Spleen (tissue), 11 donors: ENCODE data around the gene DHTKD1. TPM values are rescaled to one million over a fixed set of nuclear protein-coding genes. Genes with fewer than 3 reads are reported as not detected.

Source experiments
- DNase-seq: peaks from one replicate; pipeline ENCODE4 v3.0.0-alpha.2; 2020
- H3K27ac ChIP-seq, 8 donors: fragments of 200-600 bp; sonication (generic) in 7 of 8; 1 replicate in 4 of 8; 2 replicates in 4 of 8; pipeline versions ENCODE4 v1.5.0 to v1.8.0; 2016 to 2021; ENCODE audit warnings: inconsistent platforms in 4 of 8, mild to moderate bottlenecking in 4 of 8, moderate library complexity in 1 of 8
- H3K27me3 ChIP-seq, 7 donors: fragments of 200-600 bp; sonication (generic) in 6 of 7; replicated peaks in 1 of 7; 1 replicate in 4 of 7; 2 replicates in 3 of 7; pipeline versions ENCODE4 v1.5.0 to v1.8.0; 2016 to 2021; ENCODE audit warnings: inconsistent platforms in 3 of 7, mild to moderate bottlenecking in 1 of 7
- H3K36me3 ChIP-seq, 6 donors: fragments of 200-600 bp; sonication (generic) in 5 of 6; 1 replicate in 4 of 6; 2 replicates in 2 of 6; pipeline versions ENCODE4 v1.5.0 to v1.8.0; 2016 to 2021; ENCODE audit warnings: inconsistent platforms in 2 of 6
- H3K4me1 ChIP-seq, 6 donors: fragments of 200-600 bp; sonication (generic) in 5 of 6; 1 replicate in 3 of 6; 2 replicates in 3 of 6; pipeline versions ENCODE4 v1.5.0 to v1.8.0; 2016 to 2021; ENCODE audit warnings: inconsistent platforms in 3 of 6
- H3K4me3 ChIP-seq, 8 donors: fragments of 200-600 bp; sonication (generic) in 7 of 8; 1 replicate in 4 of 8; 2 replicates in 4 of 8; pipeline versions ENCODE4 v1.5.0 to v1.8.0; 2016 to 2021; ENCODE audit warnings: inconsistent platforms in 4 of 8, mild to moderate bottlenecking in 4 of 8, moderate library complexity in 2 of 8
- H3K9me3 ChIP-seq, 8 donors: fragments of 200-600 bp; sonication (generic) in 7 of 8; 1 replicate in 4 of 8; 2 replicates in 4 of 8; pipeline versions ENCODE4 v1.5.0 to v1.8.0; 2016 to 2021; ENCODE audit warnings: inconsistent platforms in 4 of 8
- POLR2A ChIP-seq, 3 donors: fragments of 450-650 bp; IDR thresholded peaks; one replicate each; pipeline ENCODE4 v1.5.1; 2017; ENCODE audit warnings: antibody characterized with exemption in 3 of 3, mild to moderate bottlenecking in 1 of 3
- POLR2AphosphoS5 ChIP-seq, 3 donors: sonication (generic); formaldehyde crosslinking; IDR thresholded peaks; one replicate each; pipeline ENCODE4 v1.5.1; 2017; ENCODE audit warnings: antibody characterized with exemption in 3 of 3
- WGBS, 5 donors: extraction: QIAGEN DNeasy Blood & Tissue Kit in 3 of 5; methylation state at CpG; one replicate each; pipeline versions ENCODE4 v1.1.5 to v1.1.7; 2013 to 2018; 5-methylcytosine and 5-hydroxymethylcytosine counted together
- intact Hi-C: fragments of 100-400 bp; cut with DNase I; formaldehyde crosslinking; loops from one replicate; pipeline ENCODE4 v1.15.0; 2023; ENCODE audit warnings: low total_unique reads
- polyA plus RNA-seq, 3 donors: library from polyadenylated mRNA; stranded (reverse); fragments of 200-250 nt; gene quantifications; one replicate each; pipeline ENCODE4 v1.2.1, GENCODE V29; 2013
- total RNA-seq, 7 donors: library from RNA; depleted of rRNA in 3 of 7; stranded (reverse); fragments of >200 nt in 3 of 7; fragmentation: NEBNext Ultra II Directional in 4 of 7; extraction: Animal tissue kit (Norgen Biotek cat#: 25700) in 4 of 7; gene quantifications; one replicate each; pipeline versions ENCODE4 v1.1.0 to v1.2.1, GENCODE V29; 2016 to 2021
- TF ChIP-seq, protein P1 (sequence below), 11 experiments: fragments of 200-600 bp in 7 of 11; fragments of 450-650 bp in 4 of 11; sonication (generic) in 4 of 11; IDR thresholded peaks in 8 of 11; conservative IDR thresholded peaks in 3 of 11; 1 replicate in 7 of 11; 2 replicates in 4 of 11; pipeline versions ENCODE4 v1.4.0 to v1.8.0; 2016 to 2021; ENCODE audit warnings: antibody characterized with exemption in 11 of 11, inconsistent platforms in 4 of 11, mild to moderate bottlenecking in 1 of 11
- donor health status: healthy with polysubstance abuse.
- donor health status: DM: no; HTN: no; CAD: no; lungs with moderate emphysema.
- donor health status: DM: no; HTN: no; CAD: no.
- donor health status: Bipolar disorder and iron deficiency.
- donor health status: healthy.
- donor health status: DM: no; HTN: no; CAD: no.
- donor health status: DM: yes; HTN: yes; CAD: no.

DHTKD1 gene
- total and polyA plus RNA-seq, 10 donors = 7.4 to 36.6 (median 27.6) TPM

DNA sequence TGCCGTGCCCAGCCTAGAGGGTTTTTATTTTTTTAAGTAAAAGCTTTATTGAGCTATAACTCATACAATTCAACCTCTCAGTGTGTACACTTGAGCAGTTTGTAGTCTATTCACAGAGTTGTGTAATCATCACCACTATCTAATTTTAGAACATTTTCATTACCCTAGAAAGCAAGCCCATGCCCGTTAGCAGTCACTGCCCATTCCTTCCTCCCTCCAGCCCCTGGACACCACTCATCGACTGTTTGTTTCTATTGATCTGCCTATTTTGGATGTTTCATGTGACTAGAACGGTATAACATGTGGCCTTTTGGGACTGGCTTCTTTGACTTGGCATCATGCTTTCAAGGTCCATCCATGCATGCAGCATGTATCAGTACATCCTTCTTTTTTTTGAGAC, 35.0 kb downstream of the DHTKD1 start:
- DNase-seq = no peak
- Histone ChIP-seq H3K4me3 (no peak overlapping the region), H3K27me3 (no peaks in the 10 kb centered on the region), H3K4me1 (no peaks in the 10 kb centered on the region), H3K27ac (no peak overlapping the region), H3K36me3 (peaks cover 0 to 100% (median 79%) of the 10 kb centered on the region in 6 donors), H3K9me3 (no peaks in the 10 kb centered on the region)
- TF ChIP-seq, protein P1, sequence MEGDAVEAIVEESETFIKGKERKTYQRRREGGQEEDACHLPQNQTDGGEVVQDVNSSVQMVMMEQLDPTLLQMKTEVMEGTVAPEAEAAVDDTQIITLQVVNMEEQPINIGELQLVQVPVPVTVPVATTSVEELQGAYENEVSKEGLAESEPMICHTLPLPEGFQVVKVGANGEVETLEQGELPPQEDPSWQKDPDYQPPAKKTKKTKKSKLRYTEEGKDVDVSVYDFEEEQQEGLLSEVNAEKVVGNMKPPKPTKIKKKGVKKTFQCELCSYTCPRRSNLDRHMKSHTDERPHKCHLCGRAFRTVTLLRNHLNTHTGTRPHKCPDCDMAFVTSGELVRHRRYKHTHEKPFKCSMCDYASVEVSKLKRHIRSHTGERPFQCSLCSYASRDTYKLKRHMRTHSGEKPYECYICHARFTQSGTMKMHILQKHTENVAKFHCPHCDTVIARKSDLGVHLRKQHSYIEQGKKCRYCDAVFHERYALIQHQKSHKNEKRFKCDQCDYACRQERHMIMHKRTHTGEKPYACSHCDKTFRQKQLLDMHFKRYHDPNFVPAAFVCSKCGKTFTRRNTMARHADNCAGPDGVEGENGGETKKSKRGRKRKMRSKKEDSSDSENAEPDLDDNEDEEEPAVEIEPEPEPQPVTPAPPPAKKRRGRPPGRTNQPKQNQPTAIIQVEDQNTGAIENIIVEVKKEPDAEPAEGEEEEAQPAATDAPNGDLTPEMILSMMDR (IDR thresholded peaks at IDR 0.05 in 8 of 11, conservative IDR thresholded peaks at IDR 0.05 in 3 of 11) = no peak
- no peak for TF ChIP-seq POLR2AphosphoS5 (IDR thresholded peaks at IDR 0.05)
- TF ChIP-seq POLR2A (IDR thresholded peaks at IDR 0.05) = no peak
- 77 to 84% (median 82%) methylated on average over 4 of the region's 4 CpGs for WGBS, 5 donors
- intact Hi-C loops = no loop called here

DNA sequence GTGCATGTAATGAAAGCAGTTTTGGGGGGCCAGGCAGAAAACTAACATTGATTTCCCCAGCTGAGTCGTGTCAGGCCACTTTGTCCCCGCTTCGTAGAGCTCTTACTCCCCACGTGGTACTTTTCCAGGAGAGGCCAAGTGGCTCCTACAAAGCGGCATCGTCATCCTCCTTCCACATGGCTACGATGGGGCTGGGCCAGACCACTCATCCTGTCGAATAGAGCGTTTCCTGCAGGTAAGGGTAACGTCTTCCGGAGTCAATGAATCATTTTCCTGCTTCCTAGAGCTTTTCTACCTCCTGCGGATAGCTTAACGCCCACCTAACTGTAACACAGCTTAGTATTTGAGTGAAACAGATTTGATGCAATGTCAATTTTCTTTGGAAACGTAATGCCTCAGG, 39.0 kb downstream of the DHTKD1 start:
- Histone ChIP-seq H3K4me3 (no peak overlapping the region), H3K27me3 (no peaks in the 10 kb centered on the region), H3K27ac (no peak overlapping the region), H3K9me3 (no peaks in the 10 kb centered on the region), H3K4me1 (peaks cover 0 to 14% (median 7%) of the 10 kb centered on the region in 6 donors), H3K36me3 (peaks cover 0 to 100% (median 74%) of the 10 kb centered on the region in 6 donors)
- DNase-seq = no peak
- intact Hi-C loops = no loop called here
- WGBS, 5 donors = 74 to 87% (median 83%) methylated on average over 14 of the region's 14 CpGs
- TF ChIP-seq, protein P1 (IDR thresholded peaks at IDR 0.05 in 8 of 11, conservative IDR thresholded peaks at IDR 0.05 in 3 of 11) = no peak
- TF ChIP-seq POLR2AphosphoS5 (IDR thresholded peaks at IDR 0.05) (no peak), POLR2A (IDR thresholded peaks at IDR 0.05) (no peak)

DNA sequence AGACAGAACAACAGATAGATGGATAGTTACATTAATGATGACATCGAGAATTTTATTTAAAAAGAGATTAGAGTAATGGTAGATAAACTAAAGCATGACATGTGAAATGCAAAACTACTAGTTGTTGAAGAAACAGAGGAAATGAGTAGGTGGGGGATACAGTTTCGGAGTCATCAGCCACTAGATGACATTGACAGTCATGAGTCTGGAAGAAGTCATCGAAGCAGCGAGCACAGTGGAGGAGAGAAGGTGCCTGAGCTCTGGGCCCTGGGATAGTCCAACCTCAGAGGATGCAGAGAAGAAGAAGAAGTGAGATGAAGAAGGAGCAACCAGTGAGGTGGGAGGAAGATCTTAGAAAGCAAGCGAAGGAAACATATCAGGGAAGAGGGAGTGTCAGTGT, 40.5 kb downstream of the DHTKD1 start:
- no peak for DNase-seq
- H3K27me3 ChIP-seq = no peaks in the 10 kb centered on the region
- H3K36me3 ChIP-seq = peaks cover 0 to 100% (median 67%) of the 10 kb centered on the region in 6 donors
- peaks cover 0 to 24% (median 14%) of the 10 kb centered on the region in 6 donors for H3K4me1 ChIP-seq
- TF ChIP-seq, protein P1 (IDR thresholded peaks at IDR 0.05 in 8 of 11, conservative IDR thresholded peaks at IDR 0.05 in 3 of 11) = no peak
- TF ChIP-seq POLR2AphosphoS5 (IDR thresholded peaks at IDR 0.05) = no peak
- TF ChIP-seq POLR2A (IDR thresholded peaks at IDR 0.05) = no peak
- 91 to 97% (median 95%) methylated on average over 5 of the region's 5 CpGs for WGBS, 5 donors
- no peaks in the 10 kb centered on the region for H3K9me3 ChIP-seq
- intact Hi-C loops = no loop called here
- no peak overlapping the region for H3K4me3 ChIP-seq
- H3K27ac ChIP-seq = no peak overlapping the region

DNA sequence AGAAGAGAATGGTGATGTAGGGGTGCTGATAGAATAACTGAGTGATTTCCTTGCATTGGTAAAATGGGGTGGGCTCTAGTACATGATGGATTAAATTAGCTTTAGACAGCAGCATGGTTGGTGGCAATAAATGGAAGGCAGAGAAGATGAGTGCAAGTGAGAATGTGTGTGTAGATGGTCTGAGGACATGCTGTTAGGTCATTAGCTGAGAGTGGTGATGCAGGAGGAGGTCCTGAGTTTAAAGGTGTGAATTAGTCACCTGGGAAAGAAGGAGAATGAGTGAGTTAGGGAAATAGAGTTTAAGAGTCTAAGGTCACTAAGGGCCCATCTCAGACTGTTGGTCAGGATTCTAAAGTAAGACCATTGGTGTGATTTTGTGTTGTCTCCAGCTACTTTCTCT, 42.8 kb downstream of the DHTKD1 start:
- Histone ChIP-seq H3K9me3 (no peaks in the 10 kb centered on the region), H3K27ac (no peak overlapping the region), H3K36me3 (peaks cover 0 to 99% (median 57%) of the 10 kb centered on the region in 6 donors), H3K4me1 (peaks cover 0 to 24% (median 14%) of the 10 kb centered on the region in 6 donors), H3K4me3 (no peak overlapping the region), H3K27me3 (no peaks in the 10 kb centered on the region)
- TF ChIP-seq, protein P1 (IDR thresholded peaks at IDR 0.05 in 8 of 11, conservative IDR thresholded peaks at IDR 0.05 in 3 of 11) = no peak
- TF ChIP-seq POLR2A (IDR thresholded peaks at IDR 0.05) = no peak
- TF ChIP-seq POLR2AphosphoS5 (IDR thresholded peaks at IDR 0.05) = no peak
- DNase-seq = no peak
- intact Hi-C loops = no loop called here
